Suppressor macrophage treated with lipopolysaccharide for 4 hours (primary cell): ENCODE results near the gene UCP2.

Source experiments
- DNase-seq: peaks from one replicate; pipeline ENCODE4 v3.0.0-alpha.2; 2020

UCP2 gene

GRCh38 chr11:74009675-74010305 lies 27.1 kb upstream of the UCP2 start:
- no peak for DNase-seq

GRCh38 chr11:74009230-74009547 lies 26.5 kb upstream of the UCP2 start:
- no peak for DNase-seq

GRCh38 chr11:74008373-74009229 lies 26.0 kb upstream of the UCP2 start, which contains the start of gene UCP3:
UCP3 (minus strand) TSS chr11:74009085; CDS start chr11:74007042, 2,043 bp downstream.
- DNase-seq, result no peak

- no peak for DNase-seq
These were observed 25.2 kb upstream of the UCP2 start for GRCh38 chr11:74007691-74008372.

- no peak for DNase-seq
These were observed 24.2 kb upstream of the UCP2 start for GRCh38 chr11:74006743-74007304.

- no peak for DNase-seq
These were observed 23.3 kb upstream of the UCP2 start for GRCh38 chr11:74005721-74006517.

- no peak for DNase-seq
These were observed 22.3 kb upstream of the UCP2 start for GRCh38 chr11:74004759-74005615.

GRCh38 chr11:74004046-74004695 lies 21.5 kb upstream of the UCP2 start:
- DNase-seq, result no peak

- DNase-seq, result no peak
These were observed 20.2 kb upstream of the UCP2 start for GRCh38 chr11:74002832-74003231.

- no peak for DNase-seq
These were observed 19.2 kb upstream of the UCP2 start for GRCh38 chr11:74001822-74002286.

GRCh38 chr11:74000307-74001133 lies 17.9 kb upstream of the UCP2 start:
- no peak for DNase-seq

- no peak for DNase-seq
These were observed 17.1 kb upstream of the UCP2 start for GRCh38 chr11:73999581-74000306.

GRCh38 chr11:73998846-73999575 lies 16.4 kb upstream of the UCP2 start:
- DNase-seq, result no peak

GRCh38 chr11:73997120-73997770 lies 14.6 kb upstream of the UCP2 start:
- no peak for DNase-seq

- no peak for DNase-seq
These were observed 13.6 kb upstream of the UCP2 start for GRCh38 chr11:73996161-73996747.

- DNase-seq, result no peak
These were observed 13.1 kb upstream of the UCP2 start for GRCh38 chr11:73995731-73996130.

GRCh38 chr11:73995247-73995646 lies 12.6 kb upstream of the UCP2 start:
- peak; percentile 80 for DNase-seq
